Stimulated activated CD4-positive, alpha-beta T cell treated with anti-CD3 and anti-CD28 coated beads, Interleukin-15, amount 100 ng/mL, for 48 hours (primary cell): ENCODE results near the gene EDEM1.
"Not testable (repeated sequence)": the region's sequence is repeated elsewhere in the genome, so short reads cannot be mapped to it uniquely, and the experiment has no call there.

Source experiments
- DNase-seq, 2 donors: peaks; one replicate each; pipeline ENCODE4 v3.0.0-alpha.2; 2020; ENCODE audit warnings: low read depth in 2 of 2

The EDEM1 gene

GRCh38 chr3:5172018-5172417 lies 15.5 kb upstream of the EDEM1 start:
- DNase-seq = no peak

- DNase-seq = not testable (repeated sequence)
These were observed 8.5 kb upstream of the EDEM1 start for GRCh38 chr3:5179036-5179435.

GRCh38 chr3:5181469-5182141 lies 5.9 kb upstream of the EDEM1 start:
- no peak for DNase-seq

GRCh38 chr3:5183714-5184113 lies 3.8 kb upstream of the EDEM1 start:
- DNase-seq = not testable (repeated sequence)

- DNase-seq = no peak
These were observed 3.0 kb upstream of the EDEM1 start for GRCh38 chr3:5184499-5184898.

- no peak for DNase-seq
These were observed 2.3 kb upstream of the EDEM1 start for GRCh38 chr3:5185093-5185673.

GRCh38 chr3:5186089-5186857 lies 1.2 kb upstream of the EDEM1 start:
- DNase-seq = no peak

- no peak for DNase-seq
These were observed 700 bp upstream of the EDEM1 start for GRCh38 chr3:5186858-5187155.

- peak in 1 of 2 donors; percentile 35 for DNase-seq
These were observed 462 bp downstream of the EDEM1 start for GRCh38 chr3:5187920-5188418.

GRCh38 chr3:5188419-5189221 lies 1.1 kb downstream of the EDEM1 start:
- peak in 1 of 2 donors; percentile 38 for DNase-seq

- DNase-seq = no peak
These were observed 2.8 kb downstream of the EDEM1 start for GRCh38 chr3:5190147-5190791.

- no peak for DNase-seq
These were observed 4.2 kb downstream of the EDEM1 start for GRCh38 chr3:5191555-5192304.

- DNase-seq = peak in 1 of 2 donors; percentile 47
These were observed 5.3 kb downstream of the EDEM1 start for GRCh38 chr3:5192571-5193365.

GRCh38 chr3:5194341-5194740 lies 6.8 kb downstream of the EDEM1 start:
- no peak for DNase-seq

- DNase-seq = no peak
These were observed 7.4 kb downstream of the EDEM1 start for GRCh38 chr3:5194801-5195509.

- no peak for DNase-seq
These were observed 8.1 kb downstream of the EDEM1 start for GRCh38 chr3:5195605-5196004.

- DNase-seq = no peak
These were observed 9.5 kb downstream of the EDEM1 start for GRCh38 chr3:5197022-5197421.

GRCh38 chr3:5197470-5198312 lies 10.2 kb downstream of the EDEM1 start:
- DNase-seq = no peak

GRCh38 chr3:5198313-5198677 lies 10.8 kb downstream of the EDEM1 start:
- no peak for DNase-seq
